DMS53 treated with DMSO at 0.1 percent for 48 hours (cell line): ENCODE measurements around the gene CD69.

Experiments used
- DNase-seq: peaks from one replicate; lab custom pipeline; 2025; ENCODE audit not compliant: unreplicated experiment; lab: John Stamatoyannopoulos, UW

The CD69 gene

DNA sequence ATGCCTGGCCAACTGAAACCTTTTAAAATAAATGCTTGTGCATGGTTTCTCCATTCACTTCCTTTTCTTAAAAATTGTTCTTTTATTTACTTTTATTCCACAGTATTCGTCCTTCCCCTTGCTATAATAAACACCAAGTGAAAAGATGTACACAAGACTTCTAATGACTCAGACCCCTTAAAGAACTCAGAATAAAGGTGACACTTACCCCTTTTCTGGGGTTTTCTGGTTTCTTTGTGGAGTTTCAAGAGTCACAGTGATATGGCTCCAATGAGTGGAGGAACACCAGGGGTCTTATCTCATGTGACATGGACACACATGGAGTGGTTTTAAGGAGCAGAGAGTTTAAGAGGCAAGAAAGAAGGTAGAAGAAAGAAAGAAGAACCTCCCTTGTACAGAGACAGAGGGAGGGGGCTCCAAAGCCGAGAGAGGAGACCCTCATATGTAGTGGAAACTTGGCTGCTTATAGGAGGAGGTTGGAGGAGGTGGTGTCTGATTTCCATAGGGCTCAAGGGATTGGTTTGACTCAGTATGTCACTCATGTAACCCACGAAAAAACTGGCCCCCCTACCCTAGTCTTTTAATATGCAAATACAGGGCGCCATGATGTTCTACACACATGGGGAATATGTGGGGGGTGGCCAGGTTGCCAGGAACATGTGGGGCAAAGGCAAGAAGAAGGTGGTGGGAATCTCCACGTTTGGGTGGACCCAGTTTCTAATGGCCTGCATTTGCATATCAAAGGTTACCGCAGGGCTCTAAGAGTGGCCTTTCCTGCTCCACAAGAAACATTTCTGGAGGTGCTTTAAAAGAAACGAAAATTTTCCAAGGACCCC is 22.1 kb upstream of the CD69 start:
- no peak for DNase-seq

DNA sequence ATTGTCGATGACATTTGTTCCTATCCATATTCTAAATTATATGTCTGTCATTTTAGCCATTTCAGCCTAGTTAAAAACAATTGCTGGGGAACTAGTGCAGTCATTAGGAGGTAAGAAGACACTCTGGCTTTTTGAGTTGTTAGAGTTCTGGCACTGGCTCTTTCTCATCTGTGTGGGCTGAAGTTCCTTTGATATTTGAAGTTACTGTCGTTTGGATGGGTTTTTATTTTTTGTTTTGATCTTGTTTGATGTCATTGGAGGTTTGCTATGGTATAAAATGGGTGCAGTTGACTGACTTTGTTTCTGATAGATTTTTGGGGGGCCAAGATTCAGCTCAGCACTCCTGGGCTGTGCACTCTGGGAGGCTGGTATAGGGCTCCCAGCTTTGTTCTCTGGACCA is 20.7 kb upstream of the CD69 start:
- no peak for DNase-seq

DNA sequence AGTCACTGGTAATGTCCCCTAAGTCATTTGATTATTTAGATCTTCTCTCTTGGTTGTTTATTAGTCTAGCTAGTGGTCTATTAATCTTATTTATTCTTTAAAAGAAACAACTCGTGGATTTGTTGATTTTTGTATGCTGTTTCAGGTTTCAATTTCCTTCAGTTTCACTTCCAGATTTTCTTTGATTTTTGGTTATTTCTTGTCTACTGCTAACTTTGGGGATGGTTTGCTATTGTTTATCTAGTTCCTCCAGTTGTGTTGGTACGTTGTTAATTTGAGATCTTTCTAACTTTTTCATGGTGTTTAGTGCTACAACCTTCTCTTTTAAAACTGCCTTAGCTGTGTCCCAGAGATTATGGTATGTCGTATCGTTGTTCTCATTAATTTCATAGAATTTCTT is 18.5 kb upstream of the CD69 start:
- no peak for DNase-seq

DNA sequence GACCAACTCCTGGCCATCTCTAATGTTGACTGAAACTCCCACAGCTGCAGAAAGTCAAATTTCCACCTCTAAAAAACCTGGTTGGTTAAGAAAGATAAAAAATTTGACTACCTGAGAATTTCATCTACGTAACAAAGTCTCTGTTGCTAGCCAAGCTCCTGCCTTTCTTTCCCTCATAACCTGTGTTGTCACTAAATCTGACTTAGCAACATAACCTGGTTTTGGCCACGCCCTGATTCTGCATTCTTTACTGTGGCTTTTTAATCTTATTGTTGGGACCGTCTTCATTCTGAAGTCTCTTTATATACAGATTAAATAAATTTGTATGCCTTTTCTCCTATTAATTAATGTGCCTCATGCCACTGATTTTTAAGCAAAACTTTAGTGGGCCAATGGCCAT is 16.1 kb upstream of the CD69 start:
- DNase-seq, result no peak

DNA sequence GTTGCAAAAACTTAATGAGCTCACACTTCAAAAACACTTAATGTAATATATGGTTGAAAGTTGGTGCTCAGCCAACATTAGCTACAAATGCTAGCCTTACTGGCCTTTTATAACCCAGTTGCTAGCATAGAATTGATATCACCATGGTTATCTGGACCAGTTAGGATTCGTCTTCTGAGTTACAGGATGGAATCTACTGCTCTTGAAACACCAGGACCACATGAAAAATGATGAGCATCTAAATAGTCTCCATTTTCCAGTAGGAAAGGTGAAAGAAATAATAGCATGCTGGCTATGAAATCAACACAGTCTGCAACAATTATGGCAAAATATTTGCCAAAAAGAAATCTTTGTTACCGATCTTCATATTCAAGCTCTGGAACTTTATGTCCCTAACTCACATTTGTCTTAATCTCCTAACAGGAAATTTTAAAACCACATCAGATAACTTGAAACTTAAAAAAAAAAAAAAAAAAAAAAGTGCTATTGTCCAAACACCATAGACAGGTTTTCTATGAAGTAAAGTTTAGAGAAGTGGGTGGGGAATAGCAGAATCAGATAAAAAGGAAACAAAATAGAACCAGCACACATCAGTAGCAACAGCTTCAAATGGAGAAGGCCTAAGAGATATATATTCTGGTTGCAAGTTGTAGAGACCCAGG is 12.6 kb upstream of the CD69 start:
- no peak for DNase-seq

DNA sequence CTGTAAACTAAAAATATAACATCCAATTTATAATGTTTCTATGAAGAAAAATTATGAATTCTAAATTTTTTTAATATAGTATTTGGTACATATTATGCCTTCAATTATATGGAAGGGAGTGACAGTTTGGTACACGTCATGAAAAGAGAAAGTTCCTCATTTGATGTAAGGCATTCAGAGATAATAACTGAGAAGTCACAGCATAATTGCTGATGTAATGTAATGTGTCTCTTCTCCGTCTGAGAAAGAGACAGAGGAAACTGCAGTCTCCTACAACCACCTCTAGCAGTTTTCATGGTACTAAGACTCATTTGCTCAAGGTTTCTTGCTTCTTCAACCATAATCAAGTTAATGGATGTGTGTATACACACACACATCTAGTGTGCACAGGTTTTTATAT is 2.3 kb upstream of the CD69 start:
- DNase-seq, result no peak

DNA sequence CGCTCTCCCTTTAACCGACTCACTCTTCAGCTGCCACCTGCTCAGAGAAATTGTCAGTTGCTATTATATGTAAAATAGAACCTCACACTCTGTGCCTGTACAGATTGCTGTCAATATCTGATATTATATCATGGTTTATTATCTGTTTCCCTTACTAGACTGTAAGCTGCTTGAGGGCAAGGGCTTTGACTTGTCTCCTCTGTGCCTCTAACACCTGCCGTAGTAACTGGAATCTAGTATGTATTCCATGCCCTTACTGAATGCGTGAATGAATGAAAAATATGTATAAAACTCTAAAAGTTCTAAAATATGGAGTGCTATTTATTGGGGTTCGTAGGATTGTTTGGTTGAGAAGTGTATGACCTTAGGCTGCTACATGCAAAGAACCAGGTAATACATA is 1.7 kb upstream of the CD69 start:
- DNase-seq, result no peak

DNA sequence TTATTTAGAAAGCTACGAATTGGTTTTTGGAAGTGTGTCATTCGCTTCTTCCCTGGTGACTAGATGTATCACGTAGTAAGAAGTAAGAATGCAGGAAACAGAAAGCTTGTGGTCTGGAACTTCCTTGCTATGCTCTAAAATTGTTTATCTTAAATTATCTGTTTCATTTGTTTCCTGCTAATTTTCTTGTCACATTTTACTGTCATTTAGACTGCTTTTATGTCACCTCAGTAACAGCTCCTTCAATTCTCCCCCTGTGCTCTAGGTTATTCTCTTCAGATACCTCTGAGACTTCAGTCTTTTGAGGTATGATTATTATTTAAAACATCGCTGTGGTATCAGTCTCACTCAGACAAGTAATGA is 699 bp upstream of the CD69 start:
- no peak for DNase-seq

DNA sequence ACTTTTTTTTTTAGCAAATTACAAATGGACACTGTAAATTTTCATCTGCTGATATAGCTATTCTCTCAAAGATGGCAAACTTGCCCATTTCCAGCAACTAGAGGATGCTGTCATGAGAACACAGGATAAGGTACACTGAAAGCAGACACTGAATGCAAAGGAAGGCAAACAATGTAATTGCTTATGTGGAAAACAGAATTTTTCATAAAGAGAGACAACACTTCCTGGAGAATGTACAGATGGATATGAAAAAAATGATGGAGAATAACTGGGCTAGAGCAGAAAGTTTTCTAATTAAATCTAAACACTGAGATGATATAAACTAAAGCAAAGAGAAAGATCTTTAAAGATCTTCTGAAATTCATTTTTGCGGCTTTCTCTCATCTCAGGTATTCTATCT is 581 bp downstream of the CD69 start:
- DNase-seq, result no peak

DNA sequence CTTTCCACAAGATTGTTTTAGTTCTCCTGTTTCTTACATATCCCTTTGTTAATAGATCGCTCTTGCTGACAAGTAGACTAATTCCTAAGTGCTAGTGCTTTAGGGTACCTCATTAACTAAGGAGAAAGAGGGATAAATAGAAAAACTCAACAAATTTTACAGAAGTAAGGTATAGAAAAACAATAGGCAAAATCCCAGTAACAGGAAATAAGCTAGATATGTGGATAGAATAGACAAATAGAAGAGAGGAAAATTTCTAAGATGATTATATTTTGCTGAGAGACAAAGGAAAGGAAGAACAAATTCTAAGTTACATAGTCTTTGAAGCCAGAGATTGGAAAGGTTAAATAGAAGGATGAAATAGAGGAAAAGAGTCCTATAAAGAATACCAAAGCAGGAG is 1.0 kb downstream of the CD69 start:
- no peak for DNase-seq

DNA sequence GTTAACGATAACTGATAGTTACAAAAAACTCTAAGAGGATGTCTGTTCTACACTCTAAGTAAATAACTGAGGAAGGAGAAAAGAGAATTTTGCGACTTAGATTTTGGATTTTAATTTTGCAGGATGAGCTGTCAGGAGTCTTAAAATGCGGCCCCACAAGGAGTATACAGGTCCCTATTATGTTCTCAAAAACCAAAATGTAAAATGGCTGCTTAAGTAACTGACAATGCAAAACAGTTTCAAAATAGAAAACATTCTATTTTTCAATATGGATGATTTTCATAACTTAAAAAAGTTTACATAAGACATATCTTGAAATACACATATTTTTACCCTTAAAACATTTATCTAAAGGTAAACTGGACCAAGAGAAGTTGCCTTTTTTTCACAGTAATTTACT is 2.6 kb downstream of the CD69 start:
- DNase-seq, result no peak

DNA sequence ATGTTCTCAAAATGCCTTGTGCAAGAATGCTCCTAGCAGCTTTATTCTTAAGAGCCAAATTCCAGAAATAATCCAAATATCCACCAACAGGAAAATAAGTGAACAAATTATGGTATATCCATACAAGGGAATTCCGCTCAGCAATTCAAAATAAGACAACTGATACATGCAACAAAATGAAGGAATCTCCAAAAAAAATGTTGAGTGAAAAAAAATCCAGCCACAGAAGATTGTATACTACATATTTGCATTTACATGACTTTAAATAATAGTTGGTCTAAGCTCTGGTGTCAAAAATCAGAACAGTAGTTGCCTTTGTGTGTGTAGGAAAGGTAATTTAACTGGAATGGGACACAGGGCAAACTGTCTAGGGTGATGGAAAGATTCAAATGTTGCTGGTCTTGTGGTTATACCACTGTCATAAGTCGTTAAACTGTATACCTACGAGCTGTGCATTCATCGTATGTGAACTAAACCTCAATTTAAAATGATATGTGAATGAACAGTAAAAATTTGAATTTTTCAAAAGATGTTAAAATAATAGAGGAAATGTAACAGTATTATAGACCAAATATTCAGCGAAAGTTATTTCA is 3.2 kb downstream of the CD69 start:
- no peak for DNase-seq

DNA sequence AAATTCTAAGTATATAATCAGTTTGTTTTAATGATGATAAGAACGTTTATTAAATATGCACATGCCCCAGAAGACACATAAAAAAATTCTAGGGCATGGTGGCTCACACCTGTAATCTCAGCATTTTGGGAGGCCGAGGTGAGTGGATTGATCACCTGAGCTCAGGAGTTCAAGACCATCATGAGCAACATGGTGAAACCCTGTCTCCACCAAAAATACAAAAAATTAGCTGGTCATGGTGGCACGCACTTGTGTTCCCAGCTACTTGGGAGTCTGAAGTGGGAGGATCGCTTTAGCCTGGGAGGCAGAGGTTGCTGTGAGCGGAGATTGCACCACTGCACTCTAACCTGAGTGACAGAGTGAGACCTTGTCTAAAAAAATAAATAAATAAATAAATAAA is 4.0 kb downstream of the CD69 start:
- DNase-seq, result no peak

DNA sequence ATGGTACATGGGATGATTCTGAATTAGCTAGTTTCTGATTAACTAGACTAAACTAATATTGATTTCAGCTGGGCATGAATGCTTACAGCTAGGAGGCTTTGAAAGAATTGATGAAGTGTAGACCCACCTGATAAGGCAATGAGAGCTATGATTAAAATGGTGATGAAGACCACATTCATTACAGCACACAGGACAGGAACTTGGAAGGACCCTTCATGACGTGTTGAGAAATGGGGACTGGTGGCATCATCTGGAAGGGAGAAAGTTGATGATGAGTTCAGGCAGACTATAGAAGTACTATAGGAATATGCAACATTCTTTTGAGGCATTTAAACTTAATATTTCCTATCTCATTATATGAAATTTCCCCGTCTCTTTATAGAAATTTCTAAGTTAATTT is 4.5 kb downstream of the CD69 start:
- no peak for DNase-seq

DNA sequence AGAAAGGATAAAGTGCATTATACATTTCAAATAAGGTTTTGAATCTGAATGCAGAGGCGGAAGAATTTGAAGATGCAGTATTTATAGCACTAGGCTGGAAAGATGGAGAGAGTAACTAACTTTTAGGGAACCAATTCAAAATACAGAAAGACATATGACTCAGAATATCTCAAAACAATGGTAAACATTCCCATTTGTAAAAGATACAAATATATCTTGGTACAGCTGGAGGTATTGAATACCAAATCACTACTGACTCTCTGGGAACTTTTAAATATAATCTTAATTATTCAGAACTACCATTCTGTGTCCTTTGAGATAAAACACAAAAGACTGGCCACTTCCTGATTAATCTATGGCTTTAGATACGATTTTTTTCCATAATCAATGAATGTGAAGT is 5.1 kb downstream of the CD69 start:
- no peak for DNase-seq

DNA sequence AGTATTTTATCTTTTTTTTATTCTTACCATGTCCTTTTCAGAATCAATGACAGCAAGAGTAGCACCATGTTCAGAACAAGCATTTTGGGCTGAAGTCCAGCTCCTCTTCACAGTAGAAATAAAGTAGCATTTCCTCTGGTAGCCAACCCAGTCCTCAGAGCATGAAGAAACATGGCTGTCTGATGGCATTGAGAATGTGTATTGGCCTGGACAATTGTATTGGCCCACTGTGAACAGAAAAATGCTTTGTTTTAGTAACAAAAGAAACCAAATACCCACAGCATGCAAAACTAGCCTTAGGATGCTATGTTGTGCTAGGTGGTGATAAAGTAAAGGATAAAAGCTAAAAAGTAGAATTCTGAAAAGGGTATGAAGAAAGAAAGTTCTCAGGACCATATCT is 5.7 kb downstream of the CD69 start:
- no peak for DNase-seq

DNA sequence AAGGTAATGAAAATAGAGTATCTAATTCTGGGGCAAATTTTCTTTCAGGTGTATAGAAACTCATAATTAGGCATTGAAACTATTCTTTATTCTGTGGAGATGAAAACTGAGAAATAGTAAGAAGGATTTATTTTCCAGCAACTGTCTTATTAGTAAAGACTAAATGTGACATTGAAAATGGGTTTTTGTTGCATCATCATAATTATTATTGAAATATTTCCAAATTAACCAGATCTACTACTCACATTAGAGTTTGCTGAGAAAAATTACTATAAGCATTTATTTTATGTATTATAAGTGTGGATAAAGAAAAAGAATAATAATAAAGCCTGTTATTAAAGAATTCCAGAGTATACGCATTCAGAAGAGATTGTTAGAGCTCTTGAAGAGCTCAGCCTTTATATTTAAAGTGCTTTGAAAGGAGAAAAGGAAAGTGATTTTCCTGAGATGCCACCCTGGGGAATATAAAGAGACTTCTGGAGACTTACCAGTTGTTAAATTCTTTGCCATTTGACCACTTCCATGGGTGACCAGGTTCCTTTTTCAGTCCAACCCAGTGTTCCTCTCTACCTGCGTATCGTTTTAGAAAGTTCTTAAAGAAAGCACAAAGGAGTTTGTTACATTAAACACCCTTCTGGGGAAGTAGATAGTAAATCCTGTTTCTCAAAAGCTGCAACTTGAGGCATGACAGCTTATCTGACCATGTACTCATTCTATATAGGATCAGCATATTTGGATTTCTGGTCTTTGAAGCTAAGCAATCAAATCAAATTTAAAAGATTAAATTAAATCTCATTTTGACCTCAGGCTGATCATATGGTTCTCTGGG is 6.4 kb downstream of the CD69 start:
- DNase-seq, result no peak

DNA sequence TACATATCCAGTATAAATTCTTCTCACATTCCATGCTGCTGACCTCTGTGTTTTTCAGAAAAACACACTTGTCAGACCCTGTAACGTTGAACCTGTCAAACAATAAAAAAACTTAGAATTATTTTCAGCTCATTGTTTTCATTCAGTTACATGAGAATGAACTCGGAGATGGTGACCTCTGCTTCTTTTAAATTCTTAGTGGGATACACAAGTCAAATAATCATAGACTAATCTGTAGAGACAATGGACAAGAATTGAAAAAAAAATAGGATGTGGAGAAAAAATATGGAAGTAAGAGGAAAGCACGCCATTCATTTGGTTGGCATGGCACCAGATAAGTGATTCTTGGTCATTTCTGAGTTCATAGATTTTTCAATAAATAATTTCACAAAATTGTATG is 7.2 kb downstream of the CD69 start:
- DNase-seq, result no peak

DNA sequence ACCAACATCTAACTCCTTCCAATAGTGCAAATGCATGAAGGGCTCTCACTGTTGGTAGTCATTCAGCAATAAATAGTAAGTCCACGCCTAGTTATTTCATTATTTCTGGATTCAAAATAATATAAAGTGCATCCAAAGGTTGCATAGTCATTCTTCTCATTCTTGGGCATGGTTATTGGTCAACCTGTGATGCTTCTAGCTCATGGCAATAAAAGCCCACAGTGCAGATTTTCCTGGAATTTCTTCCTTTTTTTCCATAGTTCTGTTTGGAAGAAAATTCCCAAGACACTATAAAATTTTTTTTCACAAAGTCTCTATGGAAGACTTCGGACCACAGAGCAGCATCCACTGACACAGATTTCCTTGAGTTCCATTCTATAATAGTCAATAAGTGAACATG is 7.6 kb downstream of the CD69 start:
- DNase-seq, result no peak

DNA sequence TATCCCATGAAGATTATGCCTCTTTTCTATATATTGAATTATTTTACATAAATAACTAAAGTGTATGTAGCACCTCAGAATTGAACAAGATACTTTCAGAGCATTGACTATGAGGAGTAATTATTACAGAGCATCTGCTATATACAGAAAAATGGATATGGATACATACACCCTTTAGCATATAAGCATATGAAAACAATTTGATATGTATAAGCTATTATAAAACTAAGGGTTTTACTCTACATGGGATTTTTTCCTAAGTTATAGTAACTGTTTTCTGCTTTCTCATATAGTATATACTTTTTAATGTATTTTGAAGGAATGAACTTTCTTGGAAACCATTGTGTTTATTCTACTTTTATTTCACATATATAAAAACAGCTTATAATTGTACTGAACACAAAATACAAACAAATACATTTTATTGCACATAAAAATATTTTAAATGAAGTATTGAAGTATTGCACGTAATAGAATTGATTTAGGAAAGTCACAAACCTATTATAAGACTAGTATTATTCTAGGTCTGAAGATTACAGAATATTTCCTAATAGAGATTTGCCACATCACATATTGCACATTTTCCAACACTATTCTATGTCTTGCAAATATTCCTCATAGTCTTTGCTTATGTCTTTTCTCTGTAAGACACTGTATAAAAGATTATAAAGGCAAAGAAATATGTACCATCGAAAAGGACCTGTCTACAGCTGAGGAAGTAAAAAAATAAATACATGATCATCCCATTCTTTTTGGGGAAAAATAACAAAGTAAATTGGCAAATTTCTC is 8.4 kb downstream of the CD69 start:
- DNase-seq, result no peak
